ENCODE measurements around the gene C2orf92.
"Not testable (repeated sequence)": the region's sequence is repeated elsewhere in the genome, so short reads cannot be mapped to it uniquely, and the experiment has no call there.

C2orf92 gene

GRCh38 chr2:97669448-97669847 lies at the start of gene C2orf92:
TSS of gene C2orf92 (plus strand) at chr2:97669713. CDS start at chr2:97669789, 76 bp downstream.
- DNase-seq, result no peak

- DNase-seq, result not testable (repeated sequence)
Observed at GRCh38 chr2:97620492-97620891, 49.0 kb upstream of the C2orf92 start.

- not testable (repeated sequence) for DNase-seq
Observed at GRCh38 chr2:97622976-97623375, 46.5 kb upstream of the C2orf92 start.

GRCh38 chr2:97625354-97626048 lies 44.0 kb upstream of the C2orf92 start:
- DNase-seq, result not testable (repeated sequence)

GRCh38 chr2:97626049-97626430 lies 43.5 kb upstream of the C2orf92 start:
- DNase-seq, result not testable (repeated sequence)

GRCh38 chr2:97644023-97644717 lies 25.3 kb upstream of the C2orf92 start:
- DNase-seq, result no peak

- DNase-seq, result no peak
Observed at GRCh38 chr2:97645112-97645694, 24.3 kb upstream of the C2orf92 start.

- DNase-seq, result peak; percentile 97
Observed at GRCh38 chr2:97645695-97646629, 23.6 kb upstream of the C2orf92 start, which contains the start of gene COX5B. TSS of gene COX5B (plus strand) at chr2:97646062. CDS start at chr2:97646087, 25 bp downstream.

- no peak for DNase-seq
Observed at GRCh38 chr2:97646977-97647376, 22.5 kb upstream of the C2orf92 start.

- DNase-seq, result no peak
Observed at GRCh38 chr2:97651114-97651513, 18.4 kb upstream of the C2orf92 start.

- DNase-seq, result no peak
Observed at GRCh38 chr2:97653473-97653872, 16.0 kb upstream of the C2orf92 start.

- DNase-seq, result no peak
Observed at GRCh38 chr2:97653874-97654273, 15.6 kb upstream of the C2orf92 start.

GRCh38 chr2:97654309-97654708 lies 15.2 kb upstream of the C2orf92 start:
- DNase-seq, result no peak

- DNase-seq, result no peak
Observed at GRCh38 chr2:97654791-97655190, 14.7 kb upstream of the C2orf92 start.

GRCh38 chr2:97656129-97656755 lies 13.3 kb upstream of the C2orf92 start:
- no peak for DNase-seq

GRCh38 chr2:97656905-97657587 lies 12.5 kb upstream of the C2orf92 start:
- no peak for DNase-seq

- DNase-seq, result no peak
Observed at GRCh38 chr2:97657986-97658690, 11.4 kb upstream of the C2orf92 start.

- DNase-seq, result no peak
Observed at GRCh38 chr2:97658691-97659157, 10.8 kb upstream of the C2orf92 start.

- DNase-seq, result no peak
Observed at GRCh38 chr2:97659256-97660043, 10.1 kb upstream of the C2orf92 start.

All from NCI-H1436 (cell line).